Measurements from ENCODE around the gene KLHL22. TPM values are rescaled to one million over a fixed set of nuclear protein-coding genes. Genes with fewer than 3 reads are reported as not detected.

Gene KLHL22
- total RNA-seq, 2 experiments from 2014 or later = 24.1 to 27.7 TPM

DNA sequence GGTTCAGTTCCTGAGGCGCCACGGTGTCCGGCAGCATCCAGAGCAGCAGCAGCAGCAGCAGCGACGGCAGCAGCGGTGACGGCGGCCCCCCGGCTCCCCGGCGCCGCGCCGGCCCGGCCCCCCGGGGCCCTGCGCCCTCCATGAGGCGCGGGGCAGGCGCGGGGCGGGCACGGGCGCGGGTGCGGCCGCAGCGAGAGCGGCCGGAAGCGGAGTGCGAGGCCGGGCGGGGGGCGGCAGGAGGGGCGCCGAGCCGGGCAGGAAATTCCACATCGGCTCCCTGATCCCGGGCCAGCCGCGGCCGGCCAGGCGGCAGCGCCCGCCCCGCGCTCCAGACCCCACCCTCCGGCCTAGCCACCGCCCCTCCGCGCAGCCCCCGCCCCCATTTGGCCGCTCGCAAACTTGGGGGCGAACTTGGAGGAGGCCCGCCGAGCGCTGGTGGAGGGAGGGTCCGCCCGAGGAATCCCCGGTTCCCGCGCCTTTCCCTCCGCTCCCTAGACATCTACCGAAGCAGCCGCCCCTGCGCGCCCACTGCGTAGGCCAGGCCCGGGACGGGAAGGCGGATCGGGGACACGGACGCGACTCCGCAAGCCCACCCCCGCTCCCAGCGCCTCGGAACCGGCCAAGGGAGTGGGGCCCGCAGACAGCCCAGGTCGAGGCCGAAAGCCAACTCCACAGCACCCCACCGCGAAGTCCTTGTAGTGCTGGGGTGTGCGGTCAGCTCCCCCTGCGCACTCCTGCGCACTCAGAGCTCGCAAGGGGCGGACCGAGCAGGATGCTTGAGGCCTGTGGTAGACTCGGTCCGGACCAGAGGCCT, 57.8 kb downstream of the KLHL22 start, which contains the start of gene SCARF2:
SCARF2 (minus strand) TSS at position 213 of the 814 bp plus-strand sequence; CDS start at position 142, 71 bp downstream.
- peaks cover 46% of the 10 kb centered on the region for H3K27me3 Mint-ChIP-seq
- peaks cover 14% of the 10 kb centered on the region for H3K36me3 Mint-ChIP-seq (ENCODE audit: low read depth)
- ChIA-PET CTCF (no interaction called here), POLR2A (interaction anchor here (1.2 to 1.5 kb wide), 2 partner anchors 26 kb away, joined by 5 to 13 read pairs; no protein-coding TSS in a partner anchor)
- H3K27me3 ChIP-seq (ENCODE audit: control insufficient read depth in 1 of 2, insufficient read depth in 2 of 2, low read length in 2 of 2) = peaks cover 32 to 41% of the 10 kb centered on the region in 2 experiments
- intact Hi-C loops (cut with DNase I, micrococcal nuclease) = no loop called here
- peaks cover 22% of the 10 kb centered on the region for H3K4me1 Mint-ChIP-seq (ENCODE audit: low read depth)
- peak; percentile 41 for ATAC-seq (ENCODE audit: poor library complexity)
- peak within 1 kb of the TSS; percentile 36 for H3K4me3 ChIP-seq (ENCODE audit: low read length)
- H3K4me1 ChIP-seq (ENCODE audit: insufficient read depth, low read length) = peaks cover 26% of the 10 kb centered on the region
- peaks cover 11% of the 10 kb centered on the region for H3K36me3 ChIP-seq (ENCODE audit: insufficient read depth, low read length)
- no peaks in the 10 kb centered on the region for H3K9me3 Mint-ChIP-seq
- H3K9me3 ChIP-seq (ENCODE audit: control insufficient read depth in 1 of 2, insufficient read depth in 1 of 2, low read length in 2 of 2) = peaks cover 0 to 8% of the 10 kb centered on the region in 2 experiments
- no peak within 1 kb of the TSS for H3K27ac ChIP-seq (ENCODE audit: low read depth in 1 of 2, low read length in 2 of 2)
- peak within 1 kb of the TSS; percentile 86 for H3K4me3 Mint-ChIP-seq
- peak in 1 of 14 experiments; percentile 20 for DNase-seq
- TF ChIP-seq, protein P1, sequence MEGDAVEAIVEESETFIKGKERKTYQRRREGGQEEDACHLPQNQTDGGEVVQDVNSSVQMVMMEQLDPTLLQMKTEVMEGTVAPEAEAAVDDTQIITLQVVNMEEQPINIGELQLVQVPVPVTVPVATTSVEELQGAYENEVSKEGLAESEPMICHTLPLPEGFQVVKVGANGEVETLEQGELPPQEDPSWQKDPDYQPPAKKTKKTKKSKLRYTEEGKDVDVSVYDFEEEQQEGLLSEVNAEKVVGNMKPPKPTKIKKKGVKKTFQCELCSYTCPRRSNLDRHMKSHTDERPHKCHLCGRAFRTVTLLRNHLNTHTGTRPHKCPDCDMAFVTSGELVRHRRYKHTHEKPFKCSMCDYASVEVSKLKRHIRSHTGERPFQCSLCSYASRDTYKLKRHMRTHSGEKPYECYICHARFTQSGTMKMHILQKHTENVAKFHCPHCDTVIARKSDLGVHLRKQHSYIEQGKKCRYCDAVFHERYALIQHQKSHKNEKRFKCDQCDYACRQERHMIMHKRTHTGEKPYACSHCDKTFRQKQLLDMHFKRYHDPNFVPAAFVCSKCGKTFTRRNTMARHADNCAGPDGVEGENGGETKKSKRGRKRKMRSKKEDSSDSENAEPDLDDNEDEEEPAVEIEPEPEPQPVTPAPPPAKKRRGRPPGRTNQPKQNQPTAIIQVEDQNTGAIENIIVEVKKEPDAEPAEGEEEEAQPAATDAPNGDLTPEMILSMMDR (IDR thresholded peaks at IDR 0.05) = no peak
- H3K27ac Mint-ChIP-seq = no peak within 1 kb of the TSS

DNA sequence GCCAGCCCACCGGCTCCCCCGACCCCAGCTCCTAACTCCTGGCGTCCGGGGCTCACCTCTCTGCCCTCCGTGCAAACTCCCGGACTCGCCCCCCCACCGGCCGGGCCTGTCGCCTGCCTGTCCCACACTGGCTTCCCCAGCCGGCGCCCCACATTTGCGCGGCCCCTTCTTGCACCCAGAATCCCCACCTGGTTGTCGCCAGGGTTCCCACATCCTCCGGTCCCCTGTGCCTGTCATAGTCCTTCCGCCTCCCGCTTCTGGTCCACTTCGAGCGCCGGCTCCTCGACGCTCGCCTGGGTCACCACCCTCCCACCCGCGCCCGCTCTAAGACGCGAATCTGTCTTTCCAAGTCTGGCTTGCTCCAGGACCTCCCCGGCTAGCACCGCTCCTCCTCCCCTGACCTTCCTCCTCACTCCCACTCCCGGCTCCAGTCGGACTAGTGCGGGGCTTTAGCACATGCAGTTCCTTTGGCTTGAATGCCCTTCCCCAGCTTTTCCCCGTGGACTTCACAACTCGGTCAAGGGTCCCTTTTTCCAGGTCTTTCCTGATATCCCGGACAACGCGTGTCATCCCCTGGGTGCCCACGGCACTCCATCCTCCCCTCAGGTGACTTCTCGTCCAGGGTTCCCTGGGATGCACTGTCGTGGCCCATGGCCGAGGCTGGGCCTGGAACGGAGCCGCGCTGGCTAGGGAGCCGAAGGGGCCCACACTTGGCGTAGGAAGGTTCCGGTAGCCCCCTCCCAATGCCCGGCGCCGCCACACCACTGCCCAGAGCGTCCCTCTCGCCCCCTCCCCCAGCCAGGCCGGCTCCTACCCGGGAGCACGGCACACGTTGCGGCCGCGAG, 58.6 kb downstream of the KLHL22 start:
- Histone ChIP-seq H3K27ac (ENCODE audit: low read depth in 1 of 2, low read length in 2 of 2) (no peak overlapping the region), H3K4me1 (ENCODE audit: insufficient read depth, low read length) (peaks cover 28% of the 10 kb centered on the region), H3K36me3 (ENCODE audit: insufficient read depth, low read length) (peaks cover 4% of the 10 kb centered on the region), H3K4me3 (ENCODE audit: low read length) (peak overlapping the region; percentile 36), H3K27me3 (ENCODE audit: control insufficient read depth in 1 of 2, insufficient read depth in 2 of 2, low read length in 2 of 2) (peaks cover 32 to 45% of the 10 kb centered on the region in 2 experiments), H3K9me3 (ENCODE audit: control insufficient read depth in 1 of 2, insufficient read depth in 1 of 2, low read length in 2 of 2) (peaks cover 0 to 10% of the 10 kb centered on the region in 2 experiments)
- Mint-ChIP-seq H3K4me1 (ENCODE audit: low read depth) (peaks cover 22% of the 10 kb centered on the region), H3K36me3 (ENCODE audit: low read depth) (peaks cover 11% of the 10 kb centered on the region), H3K27ac (no peak overlapping the region), H3K9me3 (no peaks in the 10 kb centered on the region), H3K27me3 (peaks cover 52% of the 10 kb centered on the region), H3K4me3 (peak overlapping the region; percentile 86)
- ChIA-PET CTCF (no interaction called here), POLR2A (interaction anchor here (0.8 to 1.5 kb wide), 2 partner anchors 19 to 27 kb away, joined by 4 to 13 read pairs; no protein-coding TSS in a partner anchor)
- peak; percentile 33 for ATAC-seq (ENCODE audit: poor library complexity)
- intact Hi-C loops (cut with DNase I, micrococcal nuclease) = no loop called here
- TF ChIP-seq, protein P1 (IDR thresholded peaks at IDR 0.05) = no peak
- peak in 3 of 14 experiments; percentile 16 to 29 (median 18) for DNase-seq

DNA sequence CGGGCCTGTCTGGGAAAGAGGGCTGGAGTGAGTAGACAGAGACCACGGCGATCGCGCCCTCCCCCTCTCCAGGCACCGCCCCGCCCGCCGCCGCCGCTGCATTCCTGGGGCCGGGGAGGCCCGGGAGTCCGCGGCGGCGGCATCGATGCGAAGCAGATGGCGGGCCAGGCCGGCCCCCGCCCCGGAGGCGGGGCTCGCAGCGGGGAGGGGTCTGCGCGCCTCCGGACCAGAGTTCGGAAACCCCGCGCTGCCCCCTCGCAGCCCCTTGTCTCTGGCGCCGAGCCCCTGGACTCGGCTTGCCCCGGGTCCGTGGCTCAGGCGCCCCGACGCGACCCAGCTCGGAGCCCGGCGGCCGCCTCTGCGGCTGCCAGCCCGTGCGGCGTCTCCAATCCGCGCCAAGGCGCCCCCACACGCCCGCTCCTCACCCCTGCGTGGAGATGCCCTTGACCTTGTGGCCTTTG, 59.3 kb downstream of the KLHL22 start:
- H3K4me3 Mint-ChIP-seq = peak overlapping the region; percentile 86
- Histone ChIP-seq H3K27me3 (ENCODE audit: control insufficient read depth in 1 of 2, insufficient read depth in 2 of 2, low read length in 2 of 2) (peaks cover 32 to 48% of the 10 kb centered on the region in 2 experiments), H3K27ac (ENCODE audit: low read depth in 1 of 2, low read length in 2 of 2) (no peak overlapping the region), H3K36me3 (ENCODE audit: insufficient read depth, low read length) (no peaks in the 10 kb centered on the region), H3K4me3 (ENCODE audit: low read length) (peak overlapping the region; percentile 36), H3K4me1 (ENCODE audit: insufficient read depth, low read length) (peaks cover 35% of the 10 kb centered on the region), H3K9me3 (ENCODE audit: control insufficient read depth in 1 of 2, insufficient read depth in 1 of 2, low read length in 2 of 2) (peaks cover 0 to 15% of the 10 kb centered on the region in 2 experiments)
- intact Hi-C loops (cut with DNase I, micrococcal nuclease) = no loop called here
- peaks cover 22% of the 10 kb centered on the region for H3K4me1 Mint-ChIP-seq (ENCODE audit: low read depth)
- ATAC-seq (ENCODE audit: poor library complexity) (peak; percentile 15), DNase-seq (peak in 1 of 14 experiments; percentile 32)
- no peak overlapping the region for H3K27ac Mint-ChIP-seq
- peaks cover 11% of the 10 kb centered on the region for H3K36me3 Mint-ChIP-seq (ENCODE audit: low read depth)
- H3K9me3 Mint-ChIP-seq = no peaks in the 10 kb centered on the region
- TF ChIP-seq, protein P1 (IDR thresholded peaks at IDR 0.05) = no peak
- CTCF ChIA-PET = no interaction called here
- POLR2A ChIA-PET = interaction anchor here (0.8 to 1.5 kb wide), 2 partner anchors 20 to 27 kb away, joined by 4 to 13 read pairs; no protein-coding TSS in a partner anchor
- peaks cover 55% of the 10 kb centered on the region for H3K27me3 Mint-ChIP-seq
